Measurements from ENCODE around the gene C5AR2. TPM values are rescaled to one million over a fixed set of nuclear protein-coding genes. Genes with fewer than 3 reads are reported as not detected.

C5AR2 gene
- polyA plus RNA-seq, 1 donor from 2014 or later, result not detected

- Histone ChIP-seq H3K27me3 (ENCODE audit: insufficient read depth, low read depth, low read length) (no peaks in the 10 kb centered on the region), H3K4me2 (ENCODE audit: low read length) (no peak overlapping the region), H3K9ac (ENCODE audit: low read length) (no peak overlapping the region), H3K9me2 (ENCODE audit: insufficient read depth, low read length) (no peaks in the 10 kb centered on the region), H3K79me2 (replicated peaks; ENCODE audit: insufficient read depth, low read length) (peaks cover 12% of the 10 kb centered on the region), H3K4me3 (ENCODE audit: low read length) (no peak overlapping the region), H3K9me3 (ENCODE audit: low read length) (no peaks in the 10 kb centered on the region), H3K27ac (ENCODE audit: low read length) (no peak overlapping the region), H3K36me3 (ENCODE audit: insufficient read depth, low read length) (peaks cover 6% of the 10 kb centered on the region), H4K20me1 (ENCODE audit: insufficient read depth) (no peaks in the 10 kb centered on the region), H3F3A (ENCODE audit: insufficient read depth, low read length, poor library complexity, severe bottlenecking) (no peaks in the 10 kb centered on the region), H2AFZ (ENCODE audit: low read depth, low read length) (no peak overlapping the region)
- no peak for TF ChIP-seq TAF1 (IDR thresholded peaks at IDR 0.05; ENCODE audit: low read depth)
- TF ChIP-seq POLR2AphosphoS5 (IDR thresholded peaks at IDR 0.05), result no peak
- no peak for TF ChIP-seq RAD21 (conservative IDR thresholded peaks at IDR 0.05)
- no peak for TF ChIP-seq REST (IDR thresholded peaks at IDR 0.05; ENCODE audit: borderline replicate concordance)
- no peak for TF ChIP-seq CTCF (IDR thresholded peaks at IDR 0.05; ENCODE audit: poor library complexity, severe bottlenecking)
- no peak for TF ChIP-seq EZH2 (IDR thresholded peaks at IDR 0.05; ENCODE audit: borderline replicate concordance, insufficient read depth, low read length, poor library complexity, severe bottlenecking)
- no peak for TF ChIP-seq SMC3 (conservative IDR thresholded peaks at IDR 0.05; ENCODE audit: poor library complexity)
- no peak for TF ChIP-seq MXI1 (conservative IDR thresholded peaks at IDR 0.05; ENCODE audit: poor library complexity, severe bottlenecking)
- no peak for TF ChIP-seq EP300 (conservative IDR thresholded peaks at IDR 0.05; ENCODE audit: poor library complexity, severe bottlenecking)
Observed at GRCh38 chr19:47353307-47353712, 21.3 kb downstream of the C5AR2 start.

GRCh38 chr19:47356900-47357299, 24.9 kb downstream of the C5AR2 start:
- Histone ChIP-seq H3K9me3 (ENCODE audit: low read length) (no peaks in the 10 kb centered on the region), H3K9me2 (ENCODE audit: insufficient read depth, low read length) (no peaks in the 10 kb centered on the region), H4K20me1 (ENCODE audit: insufficient read depth) (no peaks in the 10 kb centered on the region), H3K36me3 (ENCODE audit: insufficient read depth, low read length) (peaks cover 6% of the 10 kb centered on the region), H2AFZ (ENCODE audit: low read depth, low read length) (no peak overlapping the region), H3K79me2 (replicated peaks; ENCODE audit: insufficient read depth, low read length) (no peaks in the 10 kb centered on the region), H3K27me3 (ENCODE audit: insufficient read depth, low read depth, low read length) (no peaks in the 10 kb centered on the region), H3K4me3 (ENCODE audit: low read length) (no peak overlapping the region), H3K4me2 (ENCODE audit: low read length) (no peak overlapping the region), H3F3A (ENCODE audit: insufficient read depth, low read length, poor library complexity, severe bottlenecking) (no peaks in the 10 kb centered on the region), H3K9ac (ENCODE audit: low read length) (no peak overlapping the region), H3K27ac (ENCODE audit: low read length) (no peak overlapping the region)
- TF ChIP-seq RAD21 (conservative IDR thresholded peaks at IDR 0.05), result no peak
- TF ChIP-seq EZH2 (IDR thresholded peaks at IDR 0.05; ENCODE audit: borderline replicate concordance, insufficient read depth, low read length, poor library complexity, severe bottlenecking), result no peak
- no peak for TF ChIP-seq CTCF (IDR thresholded peaks at IDR 0.05; ENCODE audit: poor library complexity, severe bottlenecking)
- no peak for TF ChIP-seq REST (IDR thresholded peaks at IDR 0.05; ENCODE audit: borderline replicate concordance)
- no peak for TF ChIP-seq EP300 (conservative IDR thresholded peaks at IDR 0.05; ENCODE audit: poor library complexity, severe bottlenecking)
- TF ChIP-seq SMC3 (conservative IDR thresholded peaks at IDR 0.05; ENCODE audit: poor library complexity), result no peak
